GM23338 (cell line): ENCODE results near the gene ASTL.
A peak's percentile ranks its signal among the peaks of the same experiment; 100 is the strongest.

ENCODE experiments used
- POLR2AphosphoS5 ChIP-seq: IDR thresholded peaks from 2 replicates; pipeline ENCODE4 v1.6.1; 2016; ENCODE audit warnings: antibody characterized with exemption, low read depth
- TF ChIP-seq, protein P1 (sequence below), 2 experiments: fragments of 200-600 bp in 1 of 2; sonication (generic) in 1 of 2; conservative IDR thresholded peaks; 2 replicates each; pipeline versions ENCODE4 v1.5.1 to v1.6.1; 2016 to 2017; ENCODE audit warnings: antibody characterized with exemption in 2 of 2, low read depth in 2 of 2, mild to moderate bottlenecking in 2 of 2, moderate library complexity in 1 of 2
- TF ChIP-seq, protein P2 (sequence below): IDR thresholded peaks from 2 replicates; pipeline ENCODE4 v1.6.1; 2016; ENCODE audit warnings: antibody characterized with exemption

GRCh38 chr2:96116879-96117533 lies 21.3 kb downstream of the ASTL start:
- TF ChIP-seq, protein P1, sequence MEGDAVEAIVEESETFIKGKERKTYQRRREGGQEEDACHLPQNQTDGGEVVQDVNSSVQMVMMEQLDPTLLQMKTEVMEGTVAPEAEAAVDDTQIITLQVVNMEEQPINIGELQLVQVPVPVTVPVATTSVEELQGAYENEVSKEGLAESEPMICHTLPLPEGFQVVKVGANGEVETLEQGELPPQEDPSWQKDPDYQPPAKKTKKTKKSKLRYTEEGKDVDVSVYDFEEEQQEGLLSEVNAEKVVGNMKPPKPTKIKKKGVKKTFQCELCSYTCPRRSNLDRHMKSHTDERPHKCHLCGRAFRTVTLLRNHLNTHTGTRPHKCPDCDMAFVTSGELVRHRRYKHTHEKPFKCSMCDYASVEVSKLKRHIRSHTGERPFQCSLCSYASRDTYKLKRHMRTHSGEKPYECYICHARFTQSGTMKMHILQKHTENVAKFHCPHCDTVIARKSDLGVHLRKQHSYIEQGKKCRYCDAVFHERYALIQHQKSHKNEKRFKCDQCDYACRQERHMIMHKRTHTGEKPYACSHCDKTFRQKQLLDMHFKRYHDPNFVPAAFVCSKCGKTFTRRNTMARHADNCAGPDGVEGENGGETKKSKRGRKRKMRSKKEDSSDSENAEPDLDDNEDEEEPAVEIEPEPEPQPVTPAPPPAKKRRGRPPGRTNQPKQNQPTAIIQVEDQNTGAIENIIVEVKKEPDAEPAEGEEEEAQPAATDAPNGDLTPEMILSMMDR (conservative IDR thresholded peaks at IDR 0.05; ENCODE audit: low read depth in 2 of 2) = peak; percentile 48 to 63
- TF ChIP-seq POLR2AphosphoS5 = no peak; the same call in 1 of the 2 replicates
- TF ChIP-seq, protein P2, sequence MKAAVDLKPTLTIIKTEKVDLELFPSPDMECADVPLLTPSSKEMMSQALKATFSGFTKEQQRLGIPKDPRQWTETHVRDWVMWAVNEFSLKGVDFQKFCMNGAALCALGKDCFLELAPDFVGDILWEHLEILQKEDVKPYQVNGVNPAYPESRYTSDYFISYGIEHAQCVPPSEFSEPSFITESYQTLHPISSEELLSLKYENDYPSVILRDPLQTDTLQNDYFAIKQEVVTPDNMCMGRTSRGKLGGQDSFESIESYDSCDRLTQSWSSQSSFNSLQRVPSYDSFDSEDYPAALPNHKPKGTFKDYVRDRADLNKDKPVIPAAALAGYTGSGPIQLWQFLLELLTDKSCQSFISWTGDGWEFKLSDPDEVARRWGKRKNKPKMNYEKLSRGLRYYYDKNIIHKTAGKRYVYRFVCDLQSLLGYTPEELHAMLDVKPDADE = no peak
